Type B pancreatic cell (in vitro differentiated cells): ENCODE data around the gene TMEM123. TPM values are rescaled to one million over a fixed set of nuclear protein-coding genes. Genes with fewer than 3 reads are reported as not detected.

ENCODE experiments used
- DNase-seq: peaks from one replicate; pipeline ENCODE4 v3.0.0; 2021; ENCODE audit warnings: mixed read lengths; ENCODE audit not compliant: unreplicated experiment; ENCODE audit errors: extremely low spot score
- H3K27ac Mint-ChIP-seq: 2 replicates; pipeline ENCODE4 v1.8.0; 2021; ENCODE audit warnings: mild to moderate bottlenecking, mixed read lengths
- H3K27me3 Mint-ChIP-seq: 2 replicates; pipeline ENCODE4 v1.8.0; 2021; ENCODE audit warnings: mixed read lengths
- H3K36me3 Mint-ChIP-seq: 2 replicates; pipeline ENCODE4 v1.8.0; 2021; ENCODE audit warnings: mixed read lengths
- H3K4me1 Mint-ChIP-seq: one replicate; pipeline ENCODE4 v1.8.0; 2021; ENCODE audit warnings: mixed read lengths; ENCODE audit not compliant: unreplicated experiment
- H3K4me3 Mint-ChIP-seq: 2 replicates; pipeline ENCODE4 v1.8.0; 2021; ENCODE audit warnings: mild to moderate bottlenecking, mixed read lengths
- H3K9me3 Mint-ChIP-seq: 2 replicates; pipeline ENCODE4 v1.8.0; 2021; ENCODE audit warnings: mixed read lengths
- CTCF ChIP-seq: fragments of 200-600 bp; sonication (generic); conservative IDR thresholded peaks from 2 replicates; pipeline ENCODE4 v1.5.0; 2021; ENCODE audit warnings: antibody characterized with exemption, mild to moderate bottlenecking
- total RNA-seq: library from RNA; stranded (reverse); gene quantifications from 2 replicates; pipeline ENCODE4 v1.2.1, GENCODE V29; 2021; ENCODE audit warnings: low replicate concordance

TMEM123 gene
- total RNA-seq, 1 donor from 2014 or later: 144 TPM

- Mint-ChIP-seq H3K36me3 (peaks cover 27% of the 10 kb centered on the region), H3K27me3 (no peaks in the 10 kb centered on the region), H3K9me3 (no peaks in the 10 kb centered on the region), H3K27ac (peak overlapping the region; percentile 5), H3K4me3 (no peak overlapping the region), H3K4me1 (peaks cover 5% of the 10 kb centered on the region)
- peak; percentile 82 for TF ChIP-seq CTCF
- no peak for DNase-seq
Measured at GRCh38 chr11:102390667-102391465, 61.7 kb downstream of the TMEM123 start.

- Mint-ChIP-seq H3K36me3 (peaks cover 37% of the 10 kb centered on the region), H3K27me3 (no peaks in the 10 kb centered on the region), H3K27ac (no peak overlapping the region), H3K4me3 (no peak overlapping the region), H3K9me3 (no peaks in the 10 kb centered on the region), H3K4me1 (peaks cover 11% of the 10 kb centered on the region)
- DNase-seq: no peak
- TF ChIP-seq CTCF: no peak
Measured at GRCh38 chr11:102389253-102389652, 63.3 kb downstream of the TMEM123 start.

GRCh38 chr11:102387043-102387781, 65.4 kb downstream of the TMEM123 start:
- Mint-ChIP-seq H3K4me3 (no peak overlapping the region), H3K27me3 (no peaks in the 10 kb centered on the region), H3K27ac (no peak overlapping the region), H3K36me3 (peaks cover 51% of the 10 kb centered on the region), H3K4me1 (peaks cover 17% of the 10 kb centered on the region), H3K9me3 (no peaks in the 10 kb centered on the region)
- DNase-seq: no peak
- no peak for TF ChIP-seq CTCF

- no peak overlapping the region for H3K4me3 Mint-ChIP-seq
- H3K27me3 Mint-ChIP-seq: no peaks in the 10 kb centered on the region
- H3K36me3 Mint-ChIP-seq: peaks cover 55% of the 10 kb centered on the region
- peaks cover 17% of the 10 kb centered on the region for H3K4me1 Mint-ChIP-seq
- H3K27ac Mint-ChIP-seq: no peak overlapping the region
- H3K9me3 Mint-ChIP-seq: no peaks in the 10 kb centered on the region
- no peak for TF ChIP-seq CTCF
- no peak for DNase-seq
Measured at GRCh38 chr11:102386136-102386734, 66.3 kb downstream of the TMEM123 start.

- Mint-ChIP-seq H3K4me3 (no peak overlapping the region), H3K27ac (peak overlapping the region; percentile 46), H3K4me1 (peaks cover 17% of the 10 kb centered on the region), H3K36me3 (peaks cover 52% of the 10 kb centered on the region), H3K27me3 (no peaks in the 10 kb centered on the region), H3K9me3 (no peaks in the 10 kb centered on the region)
- DNase-seq: no peak
- no peak for TF ChIP-seq CTCF
Measured at GRCh38 chr11:102385085-102386007, 67.2 kb downstream of the TMEM123 start.
